Measurements from ENCODE around the gene SPIB. TPM values are rescaled to one million over a fixed set of nuclear protein-coding genes. Genes with fewer than 3 reads are reported as not detected.

SPIB gene
- total RNA-seq, 1 donor from 2014 or later: not detected

- peak; percentile 87 for DNase-seq (ENCODE audit: low spot score)
- peaks cover 6% of the 10 kb centered on the region for H3K27me3 Mint-ChIP-seq (ENCODE audit: insufficient read depth, low read depth)
- H3K4me1 Mint-ChIP-seq: peaks cover 19% of the 10 kb centered on the region
- H3K9ac ChIP-seq: no peak overlapping the region
- H3F3A ChIP-seq (ENCODE audit: low read depth): peaks cover 9% of the 10 kb centered on the region
- peaks cover 8% of the 10 kb centered on the region for H3K4me1 ChIP-seq
- no peaks in the 10 kb centered on the region for H4K20me1 ChIP-seq (ENCODE audit: low read depth)
- TF ChIP-seq, protein P1, sequence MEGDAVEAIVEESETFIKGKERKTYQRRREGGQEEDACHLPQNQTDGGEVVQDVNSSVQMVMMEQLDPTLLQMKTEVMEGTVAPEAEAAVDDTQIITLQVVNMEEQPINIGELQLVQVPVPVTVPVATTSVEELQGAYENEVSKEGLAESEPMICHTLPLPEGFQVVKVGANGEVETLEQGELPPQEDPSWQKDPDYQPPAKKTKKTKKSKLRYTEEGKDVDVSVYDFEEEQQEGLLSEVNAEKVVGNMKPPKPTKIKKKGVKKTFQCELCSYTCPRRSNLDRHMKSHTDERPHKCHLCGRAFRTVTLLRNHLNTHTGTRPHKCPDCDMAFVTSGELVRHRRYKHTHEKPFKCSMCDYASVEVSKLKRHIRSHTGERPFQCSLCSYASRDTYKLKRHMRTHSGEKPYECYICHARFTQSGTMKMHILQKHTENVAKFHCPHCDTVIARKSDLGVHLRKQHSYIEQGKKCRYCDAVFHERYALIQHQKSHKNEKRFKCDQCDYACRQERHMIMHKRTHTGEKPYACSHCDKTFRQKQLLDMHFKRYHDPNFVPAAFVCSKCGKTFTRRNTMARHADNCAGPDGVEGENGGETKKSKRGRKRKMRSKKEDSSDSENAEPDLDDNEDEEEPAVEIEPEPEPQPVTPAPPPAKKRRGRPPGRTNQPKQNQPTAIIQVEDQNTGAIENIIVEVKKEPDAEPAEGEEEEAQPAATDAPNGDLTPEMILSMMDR (IDR thresholded peaks at IDR 0.05): peak; percentile 82
- TF ChIP-seq EZH2 (IDR thresholded peaks at IDR 0.05) (no peak), EZH2phosphoT487 (IDR thresholded peaks at IDR 0.05) (no peak)
- H3K27ac ChIP-seq: no peak overlapping the region
- H3K9me3 ChIP-seq (ENCODE audit: low read depth): no peaks in the 10 kb centered on the region
- H3K27me3 ChIP-seq: no peaks in the 10 kb centered on the region
- no peaks in the 10 kb centered on the region for H3K36me3 Mint-ChIP-seq
- H3K4me2 ChIP-seq: no peak overlapping the region
- H3K4me3 ChIP-seq: no peak overlapping the region
- peaks cover 2% of the 10 kb centered on the region for H3K9me3 Mint-ChIP-seq
- no peaks in the 10 kb centered on the region for H3K36me3 ChIP-seq
- no peaks in the 10 kb centered on the region for H3K79me2 ChIP-seq (ENCODE audit: low read depth)
- H3K27ac Mint-ChIP-seq: peak overlapping the region; percentile 72
- peak overlapping the region; percentile 89 for H2AFZ ChIP-seq (replicated peaks)
- peak overlapping the region; percentile 6 for H3K4me3 Mint-ChIP-seq
Observed at GRCh38 chr19:50461066-50461875, 42.5 kb downstream of the SPIB start.

DNA sequence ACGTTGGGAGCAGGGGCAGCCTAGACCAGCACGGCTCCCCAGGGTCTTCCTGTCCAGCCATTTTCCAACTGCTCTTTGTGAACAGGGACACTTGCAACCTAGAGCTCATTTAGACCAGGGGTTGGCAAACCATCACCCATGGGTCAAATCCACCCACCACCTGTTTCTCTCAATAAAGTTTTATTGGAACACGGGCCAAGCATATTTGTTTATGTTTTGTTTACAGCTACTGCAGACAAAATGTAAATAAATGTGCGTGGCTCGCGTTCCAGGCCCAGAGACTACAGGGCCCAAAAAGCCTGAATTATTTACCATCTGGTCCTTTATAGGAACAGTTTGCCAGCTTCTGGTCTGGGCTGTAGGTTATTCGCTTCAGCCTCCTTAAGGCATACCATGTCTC is 44.2 kb downstream of the SPIB start:
- H3K9me3 Mint-ChIP-seq: no peaks in the 10 kb centered on the region
- Histone ChIP-seq H3K4me1 (peaks cover 10% of the 10 kb centered on the region), H2AFZ (replicated peaks) (no peak overlapping the region), H3K9ac (no peak overlapping the region), H3K79me2 (ENCODE audit: low read depth) (no peaks in the 10 kb centered on the region), H3F3A (ENCODE audit: low read depth) (peaks cover 10% of the 10 kb centered on the region), H3K9me3 (ENCODE audit: low read depth) (no peaks in the 10 kb centered on the region), H3K27me3 (no peaks in the 10 kb centered on the region), H3K4me3 (no peak overlapping the region), H3K4me2 (no peak overlapping the region), H3K36me3 (no peaks in the 10 kb centered on the region), H4K20me1 (ENCODE audit: low read depth) (no peaks in the 10 kb centered on the region), H3K27ac (no peak overlapping the region)
- H3K36me3 Mint-ChIP-seq: no peaks in the 10 kb centered on the region
- no peak overlapping the region for H3K4me3 Mint-ChIP-seq
- TF ChIP-seq, protein P1 (IDR thresholded peaks at IDR 0.05): no peak
- no peak for TF ChIP-seq EZH2 (IDR thresholded peaks at IDR 0.05)
- TF ChIP-seq EZH2phosphoT487 (IDR thresholded peaks at IDR 0.05): no peak
- no peak overlapping the region for H3K27ac Mint-ChIP-seq
- peaks cover 6% of the 10 kb centered on the region for H3K27me3 Mint-ChIP-seq (ENCODE audit: insufficient read depth, low read depth)
- peaks cover 27% of the 10 kb centered on the region for H3K4me1 Mint-ChIP-seq
- DNase-seq (ENCODE audit: low spot score): no peak

DNA sequence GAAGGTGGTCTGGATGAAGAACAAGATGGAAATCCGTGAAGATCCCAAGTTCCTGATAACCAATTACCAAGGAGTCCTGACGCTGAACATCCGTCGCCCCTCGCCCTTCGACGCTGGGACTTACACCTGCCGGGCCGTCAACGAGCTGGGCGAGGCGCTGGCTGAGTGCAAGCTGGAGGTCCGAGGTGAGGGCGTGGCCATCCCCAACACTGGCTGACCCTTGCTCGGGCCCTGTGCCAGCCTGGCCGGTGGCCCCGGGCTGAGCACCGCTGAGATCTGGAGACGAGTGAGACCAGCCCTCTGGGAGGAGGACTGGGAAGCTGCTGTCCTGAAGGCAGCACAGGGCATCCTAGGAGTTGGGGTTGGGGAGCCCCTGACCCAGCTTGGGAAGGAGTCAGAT is 45.6 kb downstream of the SPIB start:
- no peaks in the 10 kb centered on the region for H3K36me3 Mint-ChIP-seq
- H3K9me3 Mint-ChIP-seq: no peaks in the 10 kb centered on the region
- Histone ChIP-seq H3K9ac (no peak overlapping the region), H3K4me2 (no peak overlapping the region), H3F3A (ENCODE audit: low read depth) (peaks cover 10% of the 10 kb centered on the region), H3K4me3 (no peak overlapping the region), H2AFZ (replicated peaks) (no peak overlapping the region), H4K20me1 (ENCODE audit: low read depth) (no peaks in the 10 kb centered on the region), H3K79me2 (ENCODE audit: low read depth) (no peaks in the 10 kb centered on the region), H3K27ac (no peak overlapping the region), H3K36me3 (no peaks in the 10 kb centered on the region), H3K27me3 (no peaks in the 10 kb centered on the region), H3K9me3 (ENCODE audit: low read depth) (no peaks in the 10 kb centered on the region), H3K4me1 (peaks cover 10% of the 10 kb centered on the region)
- peaks cover 8% of the 10 kb centered on the region for H3K27me3 Mint-ChIP-seq (ENCODE audit: insufficient read depth, low read depth)
- H3K4me3 Mint-ChIP-seq: peak overlapping the region; percentile 33
- peaks cover 29% of the 10 kb centered on the region for H3K4me1 Mint-ChIP-seq
- no peak for DNase-seq (ENCODE audit: low spot score)
- peak overlapping the region; percentile 76 for H3K27ac Mint-ChIP-seq
- TF ChIP-seq, protein P1 (IDR thresholded peaks at IDR 0.05): no peak
- TF ChIP-seq EZH2 (IDR thresholded peaks at IDR 0.05): no peak
- no peak for TF ChIP-seq EZH2phosphoT487 (IDR thresholded peaks at IDR 0.05)

All from neural progenitor cell (in vitro differentiated cells).